H1 (cell line): Measurements from ENCODE around the gene SLFN12L. TPM values are rescaled to one million over a fixed set of nuclear protein-coding genes. Genes with fewer than 3 reads are reported as not detected.

Source experiments
- BCL11A ChIP-seq, 2 experiments: IDR thresholded peaks; one replicate each; pipeline ENCODE4 v1.6.1; 2011; ENCODE audit warnings: low read depth in 2 of 2, low read length in 2 of 2, mild to moderate bottlenecking in 2 of 2
- KDM4A ChIP-seq: IDR thresholded peaks from one replicate; pipeline ENCODE4 v1.7.1; 2012; ENCODE audit warnings: low read depth, mild to moderate bottlenecking, moderate library complexity, low read length, inconsistent platforms; ENCODE audit not compliant: severe bottlenecking
- polyA plus RNA-seq, 7 experiments: library from polyadenylated mRNA; depleted of rRNA in 3 of 7; stranded (reverse) in 5 of 7; unstranded in 2 of 7; fragments of >200 nt in 5 of 7; fragments of 200-250 nt in 2 of 7; gene quantifications; 1 replicate in 5 of 7; 2 replicates in 1 of 7; 4 replicates in 1 of 7; pipeline versions ENCODE4 v1.2.1 to v1.2.3, GENCODE V29; 2011 to 2013; ENCODE audit warnings: missing spikeins in 2 of 7, mixed read lengths in 2 of 7
- total RNA-seq: library from RNA; stranded (reverse); fragmentation: NEBNext Ultra II Directional; extraction: Animal tissue kit (Norgen Biotek cat#: 25700); gene quantifications from 2 replicates; pipeline ENCODE4 v1.2.1, GENCODE V29; 2021

Gene SLFN12L
- total and polyA plus RNA-seq, 2 of the 8 experiments (the other 6 are each of a cell fraction or from before 2014, with no cell fraction given): not detected

DNA sequence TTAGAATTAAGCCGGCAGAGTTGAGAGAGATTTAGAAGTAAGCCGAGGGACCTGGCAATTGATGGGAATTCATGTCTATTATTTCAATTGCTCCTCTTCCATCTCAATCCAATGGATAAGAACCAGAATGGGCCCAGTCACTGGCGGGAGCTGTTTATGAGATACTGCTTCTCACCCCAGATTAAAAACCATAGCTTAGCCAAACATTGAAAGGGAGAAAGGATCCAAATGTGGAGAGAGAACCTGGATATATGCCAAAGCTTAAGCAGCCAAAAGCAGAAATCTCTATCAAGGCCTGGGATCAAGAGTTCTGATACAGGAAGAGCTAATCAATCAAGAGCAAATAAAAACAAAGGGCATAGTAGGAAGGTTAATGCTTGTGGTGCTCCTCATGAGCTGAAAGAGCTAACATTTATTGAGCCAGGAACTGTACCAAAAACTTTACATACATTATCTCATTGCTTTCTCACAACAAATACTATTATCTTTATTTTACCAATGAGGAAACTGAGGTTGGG lies 2.8 kb downstream of the SLFN12L start (continued):
- TF ChIP-seq BCL11A (IDR thresholded peaks at IDR 0.05; ENCODE audit: low read depth in 2 of 2, low read length in 2 of 2) (no peak), KDM4A (no peak)
